GM18505 (cell line): ENCODE results near the gene SVOP.

Source experiments
- ATAC-seq: cut with Tn5 transposase; IDR thresholded peaks from one replicate; pipeline ENCODE4 v1.9.1; 2021; ENCODE audit not compliant: unreplicated experiment
- POLR2A ChIP-seq: IDR thresholded peaks from 4 replicates; pipeline ENCODE4 v1.6.1; 2011; ENCODE audit warnings: borderline replicate concordance; ENCODE audit not compliant: insufficient read depth, insufficient read length; ENCODE audit errors: extremely low read depth

Gene SVOP

DNA sequence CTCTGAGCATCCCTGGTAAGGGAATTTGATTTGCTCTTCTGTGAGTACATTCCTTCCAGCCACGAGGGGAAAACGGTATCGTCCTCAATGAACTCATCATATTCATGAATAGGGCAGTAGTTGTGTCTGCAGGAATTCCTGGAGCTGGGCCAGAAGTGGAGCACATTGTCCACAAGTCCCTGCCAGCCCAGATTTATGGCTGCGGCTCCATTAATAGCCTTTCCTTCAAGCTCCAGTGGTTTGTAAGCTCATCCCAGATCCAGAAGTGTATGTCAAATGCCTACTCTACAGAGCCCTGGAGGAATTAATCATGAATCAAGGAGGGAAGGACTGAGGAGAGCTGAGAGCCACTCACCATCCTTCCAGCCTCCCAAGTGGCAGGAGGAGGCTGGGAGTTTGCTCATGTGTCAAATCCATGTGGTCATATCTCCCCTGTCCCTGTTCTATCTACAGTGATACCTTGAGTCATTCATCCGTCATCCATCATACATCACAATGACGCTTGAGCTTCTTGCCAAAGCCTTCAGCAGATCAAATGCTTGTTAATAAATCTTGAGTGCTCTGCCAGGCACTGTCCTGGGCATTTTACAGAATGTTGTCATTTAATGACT is 65.5 kb downstream of the SVOP start:
- TF ChIP-seq POLR2A, result no peak
- no peak for ATAC-seq

DNA sequence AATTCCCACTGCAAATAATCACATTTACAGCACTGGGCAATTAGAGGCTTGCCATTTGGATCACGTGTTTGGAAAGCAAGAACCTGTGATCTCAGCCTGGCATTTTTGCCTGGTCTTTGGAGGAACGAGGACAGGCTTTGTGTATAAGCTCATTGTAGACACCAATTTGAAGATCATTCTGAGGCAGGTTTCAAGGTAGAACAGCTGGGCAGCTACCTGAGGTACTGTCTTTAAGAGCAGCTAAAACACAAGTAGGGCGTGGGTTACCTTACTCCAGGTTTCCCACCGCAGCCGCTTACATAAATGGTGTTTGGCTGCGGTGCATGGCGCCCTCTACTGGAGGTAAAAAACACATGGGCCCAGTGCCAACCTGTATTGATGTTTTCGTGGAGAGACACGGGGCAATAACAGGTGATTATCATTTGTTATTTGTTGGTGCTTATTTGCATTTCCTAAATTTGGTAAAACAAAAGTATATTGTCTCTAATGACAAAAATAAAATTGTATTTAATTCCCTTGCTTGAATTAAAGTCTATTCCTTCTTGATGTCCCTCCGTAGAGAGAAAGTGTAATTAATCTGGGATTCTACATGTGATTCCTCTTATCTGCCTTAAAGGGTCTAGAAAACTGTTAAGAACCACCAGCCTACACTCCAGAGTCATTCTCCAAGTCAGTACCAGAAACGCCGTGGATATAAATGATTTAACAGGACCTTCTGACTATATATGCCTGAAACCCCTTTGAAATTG is 69.7 kb downstream of the SVOP start:
- no peak for TF ChIP-seq POLR2A
- ATAC-seq, result no peak

DNA sequence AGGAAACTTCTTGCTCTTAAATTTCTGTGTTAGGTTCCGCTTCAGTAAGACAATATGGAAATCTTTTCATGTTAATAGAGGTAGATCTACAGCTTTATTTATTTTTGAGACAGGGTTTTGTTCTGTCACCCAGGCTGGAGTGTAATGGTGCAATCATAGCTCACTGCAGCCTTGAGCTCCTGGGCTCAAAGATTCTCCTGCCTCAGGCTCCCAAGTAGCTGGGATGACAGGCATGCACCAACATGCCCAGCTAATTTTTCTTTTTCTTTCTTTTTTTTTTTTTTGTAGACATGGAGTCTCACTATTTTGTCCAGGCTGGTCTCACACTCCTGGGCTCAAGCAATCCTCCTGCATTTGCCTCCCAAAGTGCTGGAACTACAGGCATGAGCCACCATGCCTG is 70.9 kb downstream of the SVOP start:
- no peak for TF ChIP-seq POLR2A
- ATAC-seq, result no peak

DNA sequence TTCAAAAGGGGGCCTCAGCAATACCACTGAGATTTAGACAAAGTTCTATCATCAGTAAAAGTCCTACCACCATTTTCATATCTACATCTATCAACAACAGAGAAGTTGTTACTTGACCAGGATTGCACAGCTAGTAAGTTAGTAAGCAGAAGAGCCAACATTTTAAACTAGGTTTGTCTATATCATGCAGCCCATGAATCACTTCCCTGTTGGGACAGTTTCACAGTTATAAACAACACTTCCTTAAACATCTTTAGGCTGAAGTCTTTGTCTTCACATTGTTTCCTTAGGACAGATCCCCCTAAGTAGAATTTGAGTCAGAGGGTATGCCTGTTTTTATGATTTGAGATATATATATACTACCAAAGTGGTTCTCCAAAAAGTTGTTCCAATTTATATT is 72.5 kb downstream of the SVOP start:
- no peak for ATAC-seq
- TF ChIP-seq POLR2A, result no peak

DNA sequence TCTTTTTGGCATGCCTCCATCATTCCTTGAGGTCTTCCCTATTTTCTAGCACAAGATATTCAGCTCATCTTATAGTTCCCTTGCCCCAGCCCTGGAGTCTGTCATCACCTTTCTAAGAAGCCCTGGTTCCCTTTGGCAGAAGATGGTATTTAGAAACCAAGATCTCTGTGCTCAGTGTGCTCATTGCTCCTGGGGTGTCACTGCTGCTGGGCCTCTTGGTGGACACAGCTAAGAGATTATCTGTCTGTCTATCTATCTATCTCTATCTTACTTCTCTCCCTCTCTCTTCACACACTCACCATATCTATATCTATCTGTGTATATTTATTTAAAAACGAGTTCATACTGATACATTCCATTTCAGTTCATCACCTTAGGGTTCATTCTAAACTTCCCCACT is 73.8 kb downstream of the SVOP start:
- TF ChIP-seq POLR2A, result no peak

DNA sequence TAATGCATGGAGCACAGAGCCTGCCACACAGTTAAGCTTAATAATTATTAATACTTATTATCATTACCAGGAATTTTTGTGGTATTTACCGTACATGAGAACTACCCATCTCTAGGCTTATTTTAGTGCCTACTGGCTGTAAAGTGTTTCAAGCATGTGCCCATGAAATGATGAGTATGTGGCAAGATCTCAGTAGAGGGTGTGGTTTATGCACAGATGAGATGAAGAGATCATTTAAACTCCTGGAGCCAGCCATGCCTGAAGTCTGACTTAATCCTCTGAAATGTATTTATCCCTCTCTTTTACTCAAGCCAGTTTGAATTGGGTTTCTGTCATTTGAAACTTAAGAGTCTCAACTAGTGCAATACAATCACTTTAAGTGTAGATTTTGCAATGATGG is 80.7 kb downstream of the SVOP start:
- TF ChIP-seq POLR2A, result no peak

More for the DNA sequence above, 73.8 kb downstream of the SVOP start:
- no peak for ATAC-seq

DNA sequence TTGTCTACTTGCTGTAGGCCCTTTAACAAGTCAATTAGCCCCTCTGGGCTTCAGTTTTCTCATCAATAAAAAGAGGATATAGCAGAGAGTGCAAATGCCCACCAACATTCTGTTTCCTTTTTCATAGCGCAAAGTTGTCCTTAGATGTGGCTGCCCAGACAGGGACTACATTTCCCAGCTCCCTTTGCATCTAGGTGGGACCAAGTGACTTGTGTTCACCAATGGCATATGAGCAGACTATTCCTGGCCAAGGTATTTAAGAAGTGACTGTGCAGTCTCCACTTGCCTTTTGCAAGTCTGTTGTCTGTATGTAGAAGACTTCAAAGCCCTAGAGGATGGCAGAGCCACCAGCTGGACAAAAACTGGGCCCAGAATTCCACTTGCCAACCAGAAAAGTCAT is 81.3 kb downstream of the SVOP start:
- no peak for ATAC-seq
- no peak for TF ChIP-seq POLR2A

More for the DNA sequence above, 80.7 kb downstream of the SVOP start:
- ATAC-seq, result no peak

DNA sequence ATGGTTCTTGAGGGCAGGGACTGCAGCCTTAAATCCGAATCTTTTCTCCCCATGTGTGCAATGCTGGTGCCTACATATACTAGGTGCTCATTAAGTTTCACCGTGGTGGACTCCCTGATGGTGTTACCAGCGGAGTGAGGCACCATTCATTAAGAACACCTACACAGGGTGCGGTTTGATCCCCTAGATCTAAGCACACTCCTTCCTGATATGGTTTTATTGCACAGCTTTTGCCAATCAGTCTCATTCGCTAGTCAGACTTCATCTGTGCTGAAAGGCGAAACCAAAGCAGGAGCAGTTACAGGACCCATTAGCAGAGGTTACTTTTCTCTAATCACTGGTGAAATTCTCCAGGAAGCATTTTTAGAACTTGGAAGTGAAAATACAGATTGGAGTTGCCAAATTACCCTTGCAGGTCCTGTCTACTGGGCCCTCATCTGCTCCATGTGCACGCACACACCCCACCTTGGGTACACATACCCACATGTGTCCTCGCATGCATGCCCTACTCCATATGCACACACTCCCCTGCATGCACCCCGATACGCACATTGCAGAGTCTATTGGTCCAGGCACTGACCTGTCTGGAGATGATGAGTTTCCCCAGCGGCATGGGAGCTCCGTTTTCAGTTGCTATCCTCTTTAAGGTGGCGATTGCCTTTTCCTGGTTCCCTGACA is 82.5 kb downstream of the SVOP start:
- ATAC-seq, result no peak
- no peak for TF ChIP-seq POLR2A

DNA sequence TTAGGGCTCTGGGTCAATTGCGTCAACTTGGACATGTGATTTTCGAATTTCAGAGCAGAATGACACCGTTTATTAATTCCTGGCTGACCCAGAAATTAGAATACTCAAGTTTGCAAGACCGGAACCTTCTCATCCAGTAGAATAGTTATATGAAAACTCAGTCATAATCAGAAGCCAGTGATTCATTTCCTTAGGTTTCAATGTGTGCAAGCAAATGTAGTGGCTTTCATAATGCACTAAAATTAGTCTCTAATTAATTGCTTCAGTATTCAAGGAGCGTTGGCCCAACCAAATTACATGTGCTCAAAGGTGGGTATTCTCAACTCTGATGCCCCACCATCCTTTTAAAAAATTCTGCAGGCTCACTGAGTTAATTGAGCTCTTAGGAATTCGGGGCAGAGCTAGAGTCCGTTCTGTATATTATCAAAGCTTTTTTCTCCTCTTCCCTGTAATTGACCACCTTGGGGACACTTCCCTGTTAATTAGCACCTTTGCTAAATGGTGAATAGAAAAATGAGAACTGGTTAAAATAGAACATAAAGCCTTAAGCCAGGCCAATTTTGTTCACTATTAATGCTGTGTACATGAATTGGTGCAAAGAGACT is 85.6 kb downstream of the SVOP start:
- no peak for TF ChIP-seq POLR2A
- no peak for ATAC-seq

DNA sequence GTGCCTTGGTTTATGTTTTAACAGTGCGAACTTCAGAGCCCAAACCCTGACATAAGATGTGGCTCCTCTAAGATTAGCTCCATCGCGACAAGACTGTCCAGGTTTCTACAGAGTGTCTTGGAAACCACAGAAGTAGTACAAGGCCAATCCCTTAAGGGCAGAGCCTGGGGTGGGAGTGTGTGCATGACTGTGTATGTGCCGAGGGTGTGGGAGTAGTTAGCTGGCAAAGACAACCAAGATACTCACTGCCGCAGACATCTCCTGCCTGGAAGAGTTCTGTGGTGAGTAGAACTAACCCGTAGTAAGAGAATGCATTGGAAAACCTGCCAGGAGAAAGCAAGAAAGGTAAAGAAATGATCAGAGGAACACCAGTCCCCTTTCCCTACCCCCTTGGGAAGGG is 86.9 kb downstream of the SVOP start:
- no peak for TF ChIP-seq POLR2A
- no peak for ATAC-seq

DNA sequence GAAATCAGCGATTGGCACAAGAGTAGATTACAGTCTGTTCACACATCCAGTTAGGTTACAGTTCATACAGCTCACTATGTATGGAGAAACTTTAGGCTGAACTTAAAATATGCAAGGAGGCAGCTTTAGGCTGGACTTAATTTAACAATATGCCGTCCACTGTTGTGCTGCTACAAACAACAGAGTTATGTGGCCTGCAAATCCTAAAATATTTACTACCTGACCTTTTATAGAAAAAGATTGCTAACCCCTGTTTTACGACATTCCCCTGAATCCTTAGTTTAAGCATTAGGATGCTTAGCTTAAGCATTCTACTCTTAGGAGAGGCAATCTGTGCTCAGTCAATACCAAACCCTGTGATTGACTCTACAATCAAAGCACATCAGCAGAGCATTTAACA is 90.1 kb downstream of the SVOP start:
- ATAC-seq, result no peak
- no peak for TF ChIP-seq POLR2A

DNA sequence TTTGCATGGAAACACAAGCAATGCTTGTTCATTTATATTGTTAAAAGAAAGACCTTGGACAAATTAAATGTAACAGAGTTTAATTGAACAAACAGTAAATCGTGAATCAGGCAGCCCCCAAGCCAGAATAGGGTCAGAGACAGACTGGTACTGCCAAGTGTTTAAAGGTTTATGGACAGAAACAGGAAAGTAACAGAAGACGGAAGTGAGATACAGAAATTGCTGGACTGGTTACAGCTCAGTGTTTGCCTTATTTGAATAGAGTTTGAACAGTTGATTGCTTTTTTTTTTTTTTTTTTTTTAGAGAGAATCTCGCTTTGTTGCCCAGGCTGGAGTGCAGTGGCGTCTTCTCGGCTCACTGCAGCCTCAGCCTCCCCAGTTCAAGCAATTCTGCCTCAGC is 90.7 kb downstream of the SVOP start:
- no peak for ATAC-seq

DNA sequence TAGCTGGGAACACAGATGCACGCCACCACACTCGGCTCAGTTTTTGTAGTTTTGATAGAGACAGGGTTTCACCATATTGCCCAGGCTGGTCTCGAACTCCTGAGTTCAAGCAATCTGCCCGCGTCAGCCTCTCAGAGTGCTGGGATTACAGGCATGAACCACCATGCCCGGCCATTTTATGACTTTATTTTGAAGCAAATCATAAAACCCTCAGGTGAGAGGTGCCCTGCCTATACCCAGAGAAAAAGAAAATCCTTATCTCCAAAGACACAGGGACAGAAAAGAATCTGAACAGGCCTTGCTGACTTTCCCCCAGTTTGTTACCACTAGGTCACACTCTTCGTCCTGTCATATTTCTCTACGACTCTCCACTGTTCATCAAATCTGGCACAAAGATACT is 92.2 kb downstream of the SVOP start:
- no peak for ATAC-seq
- TF ChIP-seq POLR2A, result no peak

More for the DNA sequence above, 90.7 kb downstream of the SVOP start:
- TF ChIP-seq POLR2A, result no peak

DNA sequence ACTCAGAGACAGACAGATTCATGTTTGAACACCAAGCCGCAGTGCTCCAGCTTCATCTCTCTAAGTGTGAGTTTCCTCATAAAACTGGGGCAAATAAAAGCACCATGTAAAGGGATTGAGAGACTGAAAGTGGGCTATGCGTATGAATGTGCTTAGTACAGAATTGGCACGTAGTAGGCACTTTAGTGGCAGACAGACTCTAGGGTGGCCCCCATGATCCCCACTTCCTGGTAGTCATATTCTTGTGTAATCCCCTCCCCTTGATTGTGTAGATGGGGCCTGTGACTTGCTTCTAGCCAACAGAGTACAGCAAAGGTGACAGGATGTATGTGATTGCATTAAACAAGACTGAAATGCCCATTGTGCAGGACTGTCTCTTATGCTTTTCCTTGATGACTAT is 98.0 kb downstream of the SVOP start:
- no peak for TF ChIP-seq POLR2A
- no peak for ATAC-seq

DNA sequence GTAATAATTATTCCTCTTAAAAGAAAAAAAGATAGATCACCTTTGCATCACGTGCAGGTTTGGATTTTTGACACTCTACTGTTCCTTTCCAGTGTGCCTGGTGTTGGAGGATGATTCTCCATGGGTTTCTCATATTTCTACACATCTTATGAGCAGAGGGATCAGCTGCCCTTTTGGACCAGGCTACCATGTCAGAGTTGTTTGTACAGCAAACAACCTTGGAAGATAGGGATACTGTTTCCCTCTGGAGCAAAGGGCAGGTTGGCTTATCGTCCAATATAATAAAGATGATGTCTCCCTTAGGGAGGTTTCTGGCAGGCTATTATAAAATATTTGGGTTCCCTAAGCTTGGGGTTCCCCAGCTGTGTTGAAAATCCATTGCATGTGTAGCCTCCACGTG is 98.9 kb downstream of the SVOP start:
- no peak for TF ChIP-seq POLR2A
- ATAC-seq, result no peak
